Upper lobe of left lung (tissue), 6 donors: Measurements from ENCODE around the gene JUP. TPM values are rescaled to one million over a fixed set of nuclear protein-coding genes. Genes with fewer than 3 reads are reported as not detected.

Experiments used
- ATAC-seq, 2 donors: fragments of 200-7000 bp; cut with Tn5 transposase; one replicate each; pipeline ENCODE4 v1.9.1; 2022; ENCODE audit warnings: mild to moderate bottlenecking in 2 of 2, moderate library complexity in 2 of 2; ENCODE audit not compliant: low FRiP score in 2 of 2
- DNase-seq, 2 donors: peaks; one replicate each; pipeline ENCODE4 v3.0.0-alpha.2; 2019 to 2020
- H3K27ac ChIP-seq, 4 donors: fragments of 200-600 bp; sonication (generic); one replicate each; pipeline ENCODE4 v1.5.1; 2016 to 2019
- H3K27me3 ChIP-seq, 4 donors: fragments of 200-600 bp; sonication (generic); one replicate each; pipeline ENCODE4 v1.5.1; 2017 to 2019
- H3K36me3 ChIP-seq, 4 donors: fragments of 200-600 bp; sonication (generic); one replicate each; pipeline ENCODE4 v1.5.1; 2016 to 2019
- H3K4me1 ChIP-seq, 4 donors: fragments of 200-600 bp; sonication (generic); one replicate each; pipeline ENCODE4 v1.5.1; 2018 to 2019
- H3K4me3 ChIP-seq, 4 donors: fragments of 200-600 bp; sonication (generic); one replicate each; pipeline ENCODE4 v1.5.1; 2017 to 2019; ENCODE audit warnings: mild to moderate bottlenecking in 2 of 4, moderate library complexity in 1 of 4
- H3K9me3 ChIP-seq, 4 donors: fragments of 200-600 bp; sonication (generic); one replicate each; pipeline ENCODE4 v1.5.1; 2018 to 2019
- CTCF ChIP-seq, 6 experiments: fragments of 450-650 bp in 4 of 6; fragments of 200-600 bp in 2 of 6; sonication (generic) in 2 of 6; IDR thresholded peaks; one replicate each; pipeline ENCODE4 v1.5.1; 2016 to 2019; ENCODE audit warnings: antibody characterized with exemption in 6 of 6
- EP300 ChIP-seq, 4 donors: sonication (generic); formaldehyde crosslinking; IDR thresholded peaks; one replicate each; pipeline ENCODE4 v1.5.1; 2017; ENCODE audit warnings: antibody characterized with exemption in 4 of 4, control low read depth in 2 of 4
- POLR2A ChIP-seq, 4 donors: fragments of 450-650 bp; IDR thresholded peaks; one replicate each; pipeline ENCODE4 v1.5.1; 2016 to 2017; ENCODE audit warnings: antibody characterized with exemption in 4 of 4, mild to moderate bottlenecking in 2 of 4
- POLR2AphosphoS5 ChIP-seq, 2 donors: sonication (generic); formaldehyde crosslinking; IDR thresholded peaks; one replicate each; pipeline ENCODE4 v1.5.1; 2017; ENCODE audit warnings: antibody characterized with exemption in 2 of 2
- WGBS, 2 donors: methylation state at CpG; one replicate each; pipeline ENCODE4 v1.1.5; 2017 to 2018; 5-methylcytosine and 5-hydroxymethylcytosine counted together
- total RNA-seq, 6 donors: library from RNA; depleted of rRNA in 4 of 6; stranded (reverse); fragments of >200 nt in 4 of 6; gene quantifications; one replicate each; pipeline versions ENCODE4 v1.1.0 to v1.2.1, GENCODE V29; 2016 to 2021
- donor health status: DM: no; HTN: no; CAD: no; lungs with moderate emphysema.
- donor health status: DM: no; HTN: yes; CAD: no; lungs with severe emphysema.

Gene JUP
- total RNA-seq, 6 donors from 2014 or later = 120 to 241 (median 143) TPM

DNA sequence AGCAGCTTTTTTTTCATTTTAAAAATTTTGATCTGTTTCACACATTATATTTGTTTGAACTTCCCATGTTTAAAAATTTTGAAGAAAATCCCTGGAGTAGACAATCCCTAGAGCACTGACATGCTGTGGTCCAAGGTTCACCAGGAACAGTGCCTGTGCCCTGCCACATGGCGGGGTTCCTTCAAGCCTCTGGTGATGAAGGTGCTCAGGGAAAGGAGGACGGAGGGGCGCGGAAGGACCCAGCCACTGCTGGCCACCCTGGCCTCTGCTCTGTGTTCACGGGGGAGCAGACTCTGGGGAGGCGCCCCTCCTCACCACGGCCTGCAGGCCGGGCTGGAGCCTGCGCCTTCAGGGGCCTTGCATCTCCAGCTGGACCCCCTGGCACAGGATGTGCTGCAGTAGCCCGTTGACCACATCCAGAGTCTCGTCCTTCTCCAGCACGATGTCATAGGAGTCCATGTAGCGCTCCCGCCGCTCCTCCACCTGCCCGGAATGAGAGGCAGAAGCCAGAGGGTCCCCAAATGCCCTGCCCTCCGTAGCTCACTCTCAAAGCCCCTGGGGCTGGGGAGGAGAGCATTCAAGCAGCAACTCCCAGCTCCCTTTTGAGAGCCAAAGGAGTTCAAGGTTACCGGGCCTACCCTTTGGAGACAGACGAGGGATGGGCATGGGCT, 38.8 kb upstream of the JUP start:
- H3K9me3 ChIP-seq = no peaks in the 10 kb centered on the region
- H3K27ac ChIP-seq = no peak overlapping the region
- 92 to 95% methylated on average over 12 to 19 of the region's 19 CpGs for WGBS, 2 donors
- no peak for DNase-seq
- TF ChIP-seq POLR2A (IDR thresholded peaks at IDR 0.05) (no peak), CTCF (IDR thresholded peaks at IDR 0.05) (no peak), POLR2AphosphoS5 (IDR thresholded peaks at IDR 0.05) (no peak), EP300 (IDR thresholded peaks at IDR 0.05) (no peak)
- H3K4me1 ChIP-seq = no peaks in the 10 kb centered on the region
- peaks cover 9 to 60% (median 26%) of the 10 kb centered on the region in 4 donors for H3K36me3 ChIP-seq
- no peak for ATAC-seq
- H3K4me3 ChIP-seq = no peak overlapping the region
- H3K27me3 ChIP-seq = no peaks in the 10 kb centered on the region

- Histone ChIP-seq H3K4me3 (no peak overlapping the region), H3K27ac (no peak overlapping the region), H3K4me1 (no peaks in the 10 kb centered on the region), H3K27me3 (no peaks in the 10 kb centered on the region), H3K36me3 (peaks cover 4 to 48% (median 18%) of the 10 kb centered on the region in 4 donors), H3K9me3 (no peaks in the 10 kb centered on the region)
- DNase-seq (no peak), ATAC-seq (peak in 1 of 2 donors; percentile 39)
- TF ChIP-seq CTCF (IDR thresholded peaks at IDR 0.05) (no peak), EP300 (IDR thresholded peaks at IDR 0.05) (no peak), POLR2A (IDR thresholded peaks at IDR 0.05) (no peak), POLR2AphosphoS5 (IDR thresholded peaks at IDR 0.05) (no peak)
- WGBS, 2 donors = 80 to 88% methylated on average over 4 to 6 of the region's 7 CpGs
Observed at GRCh38 chr17:41824086-41824485, 37.6 kb upstream of the JUP start.

- Histone ChIP-seq H3K36me3 (peaks cover under 1 to 42% (median 13%) of the 10 kb centered on the region in 4 donors), H3K4me3 (no peak overlapping the region), H3K27me3 (no peaks in the 10 kb centered on the region), H3K27ac (no peak overlapping the region), H3K9me3 (no peaks in the 10 kb centered on the region), H3K4me1 (no peaks in the 10 kb centered on the region)
- whole genome bisulfite sequencing, 2 donors = 84 to 86% methylated on average over 7 of the region's 7 CpGs
- ATAC-seq = no peak
- TF ChIP-seq POLR2AphosphoS5 (IDR thresholded peaks at IDR 0.05) (no peak), CTCF (IDR thresholded peaks at IDR 0.05) (no peak), POLR2A (IDR thresholded peaks at IDR 0.05) (no peak), EP300 (IDR thresholded peaks at IDR 0.05) (no peak)
- no peak for DNase-seq
Observed at GRCh38 chr17:41823580-41823979, 37.1 kb upstream of the JUP start.

- TF ChIP-seq EP300 (IDR thresholded peaks at IDR 0.05) (no peak), POLR2AphosphoS5 (IDR thresholded peaks at IDR 0.05) (no peak)
- no peaks in the 10 kb centered on the region for H3K9me3 ChIP-seq
- H3K27me3 ChIP-seq = no peaks in the 10 kb centered on the region
- H3K27ac ChIP-seq = no peak overlapping the region
- no peak for ATAC-seq
- H3K4me1 ChIP-seq = no peaks in the 10 kb centered on the region
- no peak for DNase-seq
- WGBS, 2 donors = 85% methylated on average over 1 of the region's 1 CpG; no CpG with 5 or more reads in 1 of the 2 donors
- no peak overlapping the region for H3K4me3 ChIP-seq
- peaks cover 0 to 38% (median 10%) of the 10 kb centered on the region in 4 donors for H3K36me3 ChIP-seq
Observed at GRCh38 chr17:41823141-41823524, 36.6 kb upstream of the JUP start.

- H3K4me1 ChIP-seq = no peaks in the 10 kb centered on the region
- H3K27ac ChIP-seq = no peak overlapping the region
- no peak overlapping the region for H3K4me3 ChIP-seq
- no peaks in the 10 kb centered on the region for H3K9me3 ChIP-seq
- TF ChIP-seq EP300 (IDR thresholded peaks at IDR 0.05) (no peak), POLR2AphosphoS5 (IDR thresholded peaks at IDR 0.05) (no peak), POLR2A (IDR thresholded peaks at IDR 0.05) (no peak), CTCF (IDR thresholded peaks at IDR 0.05) (no peak)
- WGBS, 2 donors = 83 to 93% methylated on average over 11 to 12 of the region's 12 CpGs
- peaks cover 0 to 31% (median 10%) of the 10 kb centered on the region in 4 donors for H3K36me3 ChIP-seq
- H3K27me3 ChIP-seq = no peaks in the 10 kb centered on the region
- ATAC-seq (no peak), DNase-seq (no peak)
Observed at GRCh38 chr17:41822216-41823140, 36.0 kb upstream of the JUP start.
